ENCODE results near the gene OSBPL8.
"Not testable (repeated sequence)": the region's sequence is repeated elsewhere in the genome, so short reads cannot be mapped to it uniquely, and the experiment has no call there.

- TF ChIP-seq EZH2 (IDR thresholded peaks at IDR 0.05; ENCODE audit: insufficient read depth, poor library complexity, severe bottlenecking); EZH2phosphoT487 (IDR thresholded peaks at IDR 0.05; ENCODE audit: insufficient read depth, low read depth): not testable (repeated sequence)
These were observed 60.4 kb downstream of the OSBPL8 start for GRCh38 chr12:76499136-76499535.
